Gastroesophageal sphincter (tissue), 4 donors: ENCODE measurements around the gene LAMA2. TPM values are rescaled to one million over a fixed set of nuclear protein-coding genes. Genes with fewer than 3 reads are reported as not detected.

Source experiments
- ATAC-seq: fragments of 150-250 bp; one replicate; pipeline ENCODE4 v1.9.1; 2016; ENCODE audit warnings: mild to moderate bottlenecking, moderate library complexity
- H3K27ac ChIP-seq, 4 donors: fragments of 200-600 bp; sonication (generic) in 3 of 4; 1 replicate in 3 of 4; 2 replicates in 1 of 4; pipeline ENCODE4 v1.5.1; 2016 to 2019
- H3K27me3 ChIP-seq: fragments of 200-600 bp; sonication (generic); one replicate; pipeline ENCODE4 v1.5.1; 2019
- H3K36me3 ChIP-seq, 2 donors: fragments of 200-600 bp; sonication (generic); one replicate each; pipeline ENCODE4 v1.5.1; 2019; ENCODE audit warnings: control low read depth in 1 of 2
- H3K4me1 ChIP-seq, 3 donors: fragments of 200-600 bp; sonication (generic); 1 replicate in 2 of 3; 2 replicates in 1 of 3; pipeline ENCODE4 v1.5.1; 2016 to 2019; ENCODE audit warnings: control low read depth in 2 of 3
- H3K4me3 ChIP-seq, 2 donors: fragments of 200-600 bp; sonication (generic); one replicate each; pipeline ENCODE4 v1.5.1; 2019; ENCODE audit warnings: mild to moderate bottlenecking in 1 of 2, moderate library complexity in 1 of 2
- H3K9me3 ChIP-seq, 3 donors: fragments of 200-600 bp; sonication (generic); one replicate each; pipeline ENCODE4 v1.5.1; 2017 to 2019; ENCODE audit warnings: control low read depth in 2 of 3
- CTCF ChIP-seq, 4 experiments: fragments of 200-600 bp in 2 of 4; fragments of 450-650 bp in 2 of 4; sonication (generic) in 1 of 4; IDR thresholded peaks; one replicate each; pipeline ENCODE4 v1.5.1; 2017 to 2019; ENCODE audit warnings: antibody characterized with exemption in 4 of 4, mild to moderate bottlenecking in 2 of 4, moderate library complexity in 2 of 4
- EP300 ChIP-seq: sonication (generic); formaldehyde crosslinking; IDR thresholded peaks from one replicate; pipeline ENCODE4 v1.6.1; 2017; ENCODE audit warnings: antibody characterized with exemption, mild to moderate bottlenecking
- POLR2A ChIP-seq, 2 donors: fragments of 450-650 bp; IDR thresholded peaks; one replicate each; pipeline ENCODE4 v1.6.1; 2017; ENCODE audit warnings: antibody characterized with exemption in 2 of 2, mild to moderate bottlenecking in 2 of 2, moderate library complexity in 1 of 2
- POLR2AphosphoS5 ChIP-seq: sonication (generic); formaldehyde crosslinking; IDR thresholded peaks from one replicate; pipeline ENCODE4 v1.6.1; 2017; ENCODE audit warnings: antibody characterized with exemption
- WGBS, 2 donors: methylation state at CpG; one replicate each; pipeline ENCODE4 v1.1.5; 2018; ENCODE audit warnings: low coverage in 1 of 2; 5-methylcytosine and 5-hydroxymethylcytosine counted together
- total RNA-seq, 4 donors: library from RNA; depleted of rRNA; stranded (reverse); fragments of >200 nt; gene quantifications; one replicate each; pipeline ENCODE4 v1.1.0, GENCODE V29; 2016

LAMA2 gene
- total RNA-seq, 4 donors from 2014 or later, result 103 to 199 (median 153) TPM

- Histone ChIP-seq H3K4me1 (no peaks in the 10 kb centered on the region), H3K27me3 (no peaks in the 10 kb centered on the region), H3K4me3 (no peak overlapping the region), H3K27ac (no peak overlapping the region), H3K9me3 (no peaks in the 10 kb centered on the region), H3K36me3 (peaks cover 0 to 12% of the 10 kb centered on the region in 2 donors)
- TF ChIP-seq CTCF (IDR thresholded peaks at IDR 0.05), result no peak
- no peak for TF ChIP-seq EP300
- TF ChIP-seq POLR2AphosphoS5, result no peak
- no peak for TF ChIP-seq POLR2A (IDR thresholded peaks at IDR 0.05)
- ATAC-seq, result no peak
- 71 to 76% methylated on average over 5 to 7 of the region's 7 CpGs for WGBS, 2 donors
Measured at GRCh38 chr6:129287231-129288177, 404.6 kb downstream of the LAMA2 start.

- Histone ChIP-seq H3K27ac (no peak overlapping the region), H3K4me1 (no peaks in the 10 kb centered on the region), H3K4me3 (no peak overlapping the region), H3K27me3 (no peaks in the 10 kb centered on the region), H3K36me3 (peaks cover 0 to 20% of the 10 kb centered on the region in 2 donors), H3K9me3 (no peaks in the 10 kb centered on the region)
- 93 to 100% methylated on average over 1 of the region's 1 CpG for WGBS, 2 donors
- no peak for ATAC-seq
- TF ChIP-seq EP300 (no peak), POLR2AphosphoS5 (no peak), CTCF (IDR thresholded peaks at IDR 0.05) (no peak), POLR2A (IDR thresholded peaks at IDR 0.05) (no peak)
Measured at GRCh38 chr6:129289442-129289841, 406.5 kb downstream of the LAMA2 start.

GRCh38 chr6:129292836-129293235 is 409.9 kb downstream of the LAMA2 start:
- no peaks in the 10 kb centered on the region for H3K27me3 ChIP-seq
- H3K4me1 ChIP-seq, result no peaks in the 10 kb centered on the region
- TF ChIP-seq POLR2AphosphoS5 (no peak), CTCF (IDR thresholded peaks at IDR 0.05) (no peak), EP300 (no peak), POLR2A (IDR thresholded peaks at IDR 0.05) (no peak)
- H3K27ac ChIP-seq, result no peak overlapping the region
- 86% methylated on average over 8 of the region's 15 CpGs; no CpG with 5 or more reads in 1 of the 2 donors for WGBS, 2 donors
- no peak for ATAC-seq
- no peak overlapping the region for H3K4me3 ChIP-seq
- peaks cover 0 to 23% of the 10 kb centered on the region in 2 donors for H3K36me3 ChIP-seq
- H3K9me3 ChIP-seq, result no peaks in the 10 kb centered on the region

GRCh38 chr6:129297592-129297991 is 414.7 kb downstream of the LAMA2 start:
- ATAC-seq, result no peak
- Histone ChIP-seq H3K4me3 (no peak overlapping the region), H3K36me3 (peaks cover 0 to 26% of the 10 kb centered on the region in 2 donors), H3K4me1 (no peaks in the 10 kb centered on the region), H3K27ac (no peak overlapping the region), H3K9me3 (no peaks in the 10 kb centered on the region), H3K27me3 (no peaks in the 10 kb centered on the region)
- TF ChIP-seq CTCF (IDR thresholded peaks at IDR 0.05) (no peak), POLR2A (IDR thresholded peaks at IDR 0.05) (no peak), POLR2AphosphoS5 (no peak), EP300 (no peak)
- WGBS, 2 donors, result 79 to 89% methylated on average over 4 to 5 of the region's 5 CpGs

- H3K4me3 ChIP-seq, result no peak overlapping the region
- no peak overlapping the region for H3K27ac ChIP-seq
- no peaks in the 10 kb centered on the region for H3K9me3 ChIP-seq
- H3K27me3 ChIP-seq, result no peaks in the 10 kb centered on the region
- H3K36me3 ChIP-seq, result peaks cover 0 to 14% of the 10 kb centered on the region in 2 donors
- no peak for ATAC-seq
- 72 to 83% methylated on average over 2 of the region's 2 CpGs for WGBS, 2 donors
- no peaks in the 10 kb centered on the region for H3K4me1 ChIP-seq
- TF ChIP-seq POLR2AphosphoS5 (no peak), POLR2A (IDR thresholded peaks at IDR 0.05) (no peak), CTCF (IDR thresholded peaks at IDR 0.05) (no peak), EP300 (no peak)
Measured at GRCh38 chr6:129302671-129303070, 419.7 kb downstream of the LAMA2 start.
